ENCODE data around the gene BAHCC1. TPM values are rescaled to one million over a fixed set of nuclear protein-coding genes. Genes with fewer than 3 reads are reported as not detected.

Gene BAHCC1
- total and polyA plus RNA-seq, 8 donors = 4.9 to 56.2 (median 9.4) TPM

DNA sequence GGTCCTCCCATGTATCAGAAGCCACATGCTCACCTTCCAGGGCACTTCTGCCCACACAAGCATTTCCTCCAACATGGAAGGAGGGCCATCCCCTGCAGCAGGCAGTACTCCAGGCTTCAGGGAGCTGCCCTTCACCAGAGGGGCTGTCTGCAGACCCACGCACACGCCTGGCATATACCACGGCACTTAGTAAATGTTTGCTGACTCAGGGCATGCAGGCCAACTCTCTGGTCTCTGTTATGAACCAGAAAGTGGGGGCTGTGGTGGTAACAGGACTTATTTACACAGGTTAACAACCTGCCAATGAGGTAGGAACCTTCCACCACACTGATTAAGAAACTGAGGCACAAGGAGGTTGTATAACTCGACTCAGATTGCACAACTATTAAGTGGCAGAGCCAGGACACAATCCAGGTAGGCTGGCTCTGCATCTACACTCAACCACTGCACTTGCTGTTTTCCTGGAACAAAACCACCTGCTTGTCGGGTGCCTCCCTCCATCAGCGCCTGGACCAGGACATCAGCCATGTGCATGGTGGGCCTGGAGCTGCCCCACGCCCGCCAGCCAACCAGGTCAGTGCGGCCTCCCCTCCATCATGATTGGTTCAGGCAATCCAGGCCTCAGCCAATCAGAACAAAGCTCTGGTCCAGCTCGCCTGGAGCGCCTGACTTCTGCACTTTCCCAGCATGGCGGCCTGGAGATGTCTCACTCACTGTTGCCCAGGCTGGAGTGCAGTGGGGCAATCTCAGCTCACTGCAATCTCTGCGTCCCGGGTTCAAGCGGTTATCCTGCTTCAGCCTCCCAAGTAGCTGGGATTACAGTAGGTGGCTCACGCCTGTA, 98.2 kb downstream of the BAHCC1 start:
- intact Hi-C loops (cut with DNase I; ENCODE audit: low total_unique reads) = no loop called here
- Histone ChIP-seq H3K4me1 (peaks cover 6 to 24% (median 10%) of the 10 kb centered on the region in 4 donors), H3K9me3 (no peaks in the 10 kb centered on the region), H3K4me3 (no peak overlapping the region), H3K36me3 (no peaks in the 10 kb centered on the region), H3K27me3 (peaks cover 0 to 19% (median 0%) of the 10 kb centered on the region in 3 donors), H3K27ac (no peak overlapping the region)
- WGBS, 5 donors = 65 to 84% (median 76%) methylated on average over 15 to 16 of the region's 16 CpGs
- no peak for TF ChIP-seq POLR2A (IDR thresholded peaks at IDR 0.05)
- TF ChIP-seq EP300 (IDR thresholded peaks at IDR 0.05) = no peak
- TF ChIP-seq POLR2AphosphoS5 (IDR thresholded peaks at IDR 0.05) = no peak
- TF ChIP-seq, protein P1, sequence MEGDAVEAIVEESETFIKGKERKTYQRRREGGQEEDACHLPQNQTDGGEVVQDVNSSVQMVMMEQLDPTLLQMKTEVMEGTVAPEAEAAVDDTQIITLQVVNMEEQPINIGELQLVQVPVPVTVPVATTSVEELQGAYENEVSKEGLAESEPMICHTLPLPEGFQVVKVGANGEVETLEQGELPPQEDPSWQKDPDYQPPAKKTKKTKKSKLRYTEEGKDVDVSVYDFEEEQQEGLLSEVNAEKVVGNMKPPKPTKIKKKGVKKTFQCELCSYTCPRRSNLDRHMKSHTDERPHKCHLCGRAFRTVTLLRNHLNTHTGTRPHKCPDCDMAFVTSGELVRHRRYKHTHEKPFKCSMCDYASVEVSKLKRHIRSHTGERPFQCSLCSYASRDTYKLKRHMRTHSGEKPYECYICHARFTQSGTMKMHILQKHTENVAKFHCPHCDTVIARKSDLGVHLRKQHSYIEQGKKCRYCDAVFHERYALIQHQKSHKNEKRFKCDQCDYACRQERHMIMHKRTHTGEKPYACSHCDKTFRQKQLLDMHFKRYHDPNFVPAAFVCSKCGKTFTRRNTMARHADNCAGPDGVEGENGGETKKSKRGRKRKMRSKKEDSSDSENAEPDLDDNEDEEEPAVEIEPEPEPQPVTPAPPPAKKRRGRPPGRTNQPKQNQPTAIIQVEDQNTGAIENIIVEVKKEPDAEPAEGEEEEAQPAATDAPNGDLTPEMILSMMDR (IDR thresholded peaks at IDR 0.05) = no peak
- no peak for DNase-seq

GRCh38 chr17:81494626-81495377, 99.5 kb downstream of the BAHCC1 start:
- Histone ChIP-seq H3K27me3 (peaks cover 0 to 28% (median 0%) of the 10 kb centered on the region in 3 donors), H3K9me3 (no peaks in the 10 kb centered on the region), H3K36me3 (no peaks in the 10 kb centered on the region), H3K27ac (no peak overlapping the region), H3K4me1 (peaks cover 0 to 16% (median 5%) of the 10 kb centered on the region in 4 donors), H3K4me3 (no peak overlapping the region)
- 36 to 54% (median 44%) methylated on average over 8 of the region's 8 CpGs for WGBS, 5 donors
- intact Hi-C loops (cut with DNase I; ENCODE audit: low total_unique reads) = loop anchor here (5.0 kb wide), 1 partner anchor 48 kb away; no protein-coding TSS in a partner anchor
- TF ChIP-seq POLR2AphosphoS5 (IDR thresholded peaks at IDR 0.05) (no peak), POLR2A (IDR thresholded peaks at IDR 0.05) (no peak), EP300 (IDR thresholded peaks at IDR 0.05) (no peak)
- TF ChIP-seq, protein P1 (IDR thresholded peaks at IDR 0.05) = no peak
- DNase-seq = peak in 1 of 2 donors; percentile 66

DNA sequence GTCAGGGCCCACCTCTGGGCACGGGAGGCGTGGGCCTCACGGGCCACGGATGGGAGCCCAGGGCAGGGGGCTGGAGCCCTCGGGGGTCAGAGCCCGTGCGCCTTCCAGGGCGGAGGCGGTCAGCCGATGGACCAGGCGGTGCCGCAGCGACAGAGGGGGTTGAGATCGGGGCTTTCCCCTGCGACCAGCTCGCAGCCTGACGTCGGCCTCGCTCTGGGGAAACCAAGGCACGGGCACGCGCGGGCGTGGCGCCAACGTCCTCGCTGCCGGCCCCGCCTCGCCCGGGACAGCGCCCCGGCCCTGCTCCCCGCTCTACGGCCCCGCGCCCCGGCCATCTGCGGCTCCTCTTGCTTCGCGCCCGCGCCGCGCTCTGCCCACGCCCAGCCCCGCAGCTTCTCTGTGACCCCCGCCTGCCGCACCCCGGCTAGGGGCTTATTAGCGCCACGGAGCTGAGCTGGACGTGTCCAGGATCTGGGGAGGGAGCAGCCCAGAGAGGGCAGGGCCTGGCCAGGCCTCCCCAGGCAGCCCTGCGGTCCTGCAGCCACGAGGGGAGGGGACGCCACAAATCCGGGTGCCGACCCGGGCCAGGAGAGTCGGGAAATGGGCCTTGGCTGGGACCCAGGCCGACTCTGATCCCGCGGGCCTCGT, 103.8 kb downstream of the BAHCC1 start:
- Histone ChIP-seq H3K4me3 (no peak overlapping the region), H3K4me1 (no peaks in the 10 kb centered on the region), H3K36me3 (no peaks in the 10 kb centered on the region), H3K9me3 (no peaks in the 10 kb centered on the region), H3K27ac (no peak overlapping the region), H3K27me3 (peaks cover 0 to 16% (median 0%) of the 10 kb centered on the region in 3 donors)
- no peak for TF ChIP-seq EP300 (IDR thresholded peaks at IDR 0.05)
- TF ChIP-seq, protein P1 (IDR thresholded peaks at IDR 0.05) = no peak
- no peak for DNase-seq
- 51 to 73% (median 60%) methylated on average over 32 to 64 of the region's 64 CpGs for WGBS, 5 donors
- intact Hi-C loops (cut with DNase I; ENCODE audit: low total_unique reads) = loop anchor here (5.0 kb wide), 1 partner anchor 52 kb away; no protein-coding TSS in a partner anchor

DNA sequence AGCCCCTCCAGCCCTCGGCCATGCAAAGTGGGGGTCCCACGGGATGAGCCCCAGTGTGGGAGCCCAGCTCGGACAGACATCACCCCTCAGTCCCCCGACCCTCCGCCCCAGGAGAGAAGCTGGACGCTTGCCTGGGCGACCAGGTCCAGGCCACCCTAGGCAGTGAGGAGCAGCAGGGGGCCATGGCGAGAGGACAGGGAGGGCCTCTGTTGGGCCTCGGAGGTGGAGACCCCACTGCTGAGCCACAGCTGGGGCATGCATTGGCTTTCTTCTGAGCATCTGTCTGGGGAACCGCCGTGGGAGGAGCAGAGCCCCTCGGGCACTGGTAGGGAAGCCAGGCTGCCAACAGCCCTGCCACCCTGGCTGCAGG, 104.3 kb downstream of the BAHCC1 start:
- intact Hi-C loops (cut with DNase I; ENCODE audit: low total_unique reads) = loop anchor here (5.0 kb wide), 1 partner anchor 52 kb away; no protein-coding TSS in a partner anchor
- no peak overlapping the region for H3K4me3 ChIP-seq
- H3K27ac ChIP-seq = no peak overlapping the region
- 60 to 79% (median 73%) methylated on average over 2 to 12 of the region's 12 CpGs for WGBS, 5 donors
- no peaks in the 10 kb centered on the region for H3K4me1 ChIP-seq
- H3K27me3 ChIP-seq = peaks cover 0 to 15% (median 0%) of the 10 kb centered on the region in 3 donors
- H3K9me3 ChIP-seq = no peaks in the 10 kb centered on the region
- no peak for DNase-seq
- TF ChIP-seq POLR2A (IDR thresholded peaks at IDR 0.05) (no peak), EP300 (IDR thresholded peaks at IDR 0.05) (no peak), POLR2AphosphoS5 (IDR thresholded peaks at IDR 0.05) (no peak)
- TF ChIP-seq, protein P1 (IDR thresholded peaks at IDR 0.05) = no peak
- no peaks in the 10 kb centered on the region for H3K36me3 ChIP-seq
